ENCODE results near the gene PRRC2C.
"Not testable (repeated sequence)": the region's sequence is repeated elsewhere in the genome, so short reads cannot be mapped to it uniquely, and the experiment has no call there.

The PRRC2C gene

DNA sequence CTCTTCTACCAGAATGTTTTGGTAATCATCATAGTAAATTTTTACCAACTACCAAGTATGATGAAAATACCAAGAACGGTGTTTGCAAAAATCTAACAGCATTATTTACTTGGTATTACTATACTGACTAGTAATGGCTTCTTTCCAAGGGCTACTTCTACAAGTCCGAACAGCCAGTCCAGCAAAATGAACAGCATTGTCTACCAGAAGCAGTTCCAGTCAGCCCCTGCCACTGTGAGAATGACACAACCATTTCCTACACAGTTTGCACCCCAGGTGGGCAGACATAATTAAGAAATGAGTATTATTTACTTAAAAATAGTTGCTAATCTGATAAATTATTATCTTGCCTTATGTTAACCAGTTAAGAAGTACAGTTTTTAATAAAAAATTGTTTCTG is 102.9 kb downstream of the PRRC2C start:
- no peak for DNase-seq

DNA sequence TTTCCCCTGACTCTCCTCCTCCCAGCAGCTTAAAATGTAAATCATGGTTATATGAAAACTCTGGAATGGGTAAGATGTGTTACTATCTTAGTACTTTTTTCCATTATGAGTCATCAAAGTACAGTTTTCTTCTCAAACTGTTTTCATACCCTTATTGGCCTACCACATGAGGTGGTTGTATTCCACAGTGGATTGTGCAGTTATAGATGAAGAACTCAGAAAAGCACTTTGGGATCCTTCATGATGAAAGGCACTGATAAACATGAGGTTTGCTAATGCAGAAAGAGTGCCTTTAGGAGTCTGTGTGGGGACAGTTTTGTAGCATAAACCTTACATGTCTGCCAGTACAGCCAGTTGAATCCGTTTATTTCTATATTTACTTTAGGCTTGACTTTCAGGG is 104.7 kb downstream of the PRRC2C start:
- no peak for DNase-seq

DNA sequence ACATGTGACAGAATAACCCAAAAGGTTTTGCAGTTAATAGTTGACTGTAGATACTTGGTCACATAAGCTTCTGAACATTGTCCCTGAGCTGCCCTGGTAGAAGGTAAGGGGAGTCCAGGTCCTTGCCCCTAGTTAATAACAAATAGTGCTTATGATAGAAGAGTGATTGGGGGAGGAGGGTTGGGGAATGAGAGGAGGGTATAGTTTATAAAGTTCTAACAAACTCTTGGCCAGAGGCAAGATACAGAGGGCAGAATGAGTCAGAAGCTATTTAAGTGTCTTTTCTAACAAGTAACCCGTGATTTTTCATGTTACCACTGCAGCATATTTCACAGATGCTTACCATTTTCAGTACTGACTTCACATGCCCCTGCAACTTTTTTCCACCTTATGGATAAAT is 110.0 kb downstream of the PRRC2C start:
- no peak for DNase-seq

DNA sequence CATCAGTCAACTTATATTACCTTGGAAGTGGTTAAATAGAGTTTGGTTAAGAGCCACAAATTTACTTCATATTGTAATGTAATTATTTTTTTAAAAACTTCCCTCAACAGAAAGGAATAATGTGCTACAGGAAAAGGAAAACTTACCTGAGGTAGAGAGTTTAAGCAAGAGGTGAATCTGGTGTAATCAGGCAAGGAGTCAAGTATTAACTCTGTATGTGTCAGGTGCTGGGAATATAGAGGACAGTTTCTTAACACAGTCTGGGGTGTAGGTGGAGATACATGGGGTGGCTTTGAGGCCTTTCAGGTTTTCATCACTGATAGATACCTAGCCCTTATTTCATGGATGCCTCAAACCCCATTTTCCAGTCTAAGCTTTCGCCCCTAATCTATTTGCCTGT is 110.8 kb downstream of the PRRC2C start:
- DNase-seq: no peak

DNA sequence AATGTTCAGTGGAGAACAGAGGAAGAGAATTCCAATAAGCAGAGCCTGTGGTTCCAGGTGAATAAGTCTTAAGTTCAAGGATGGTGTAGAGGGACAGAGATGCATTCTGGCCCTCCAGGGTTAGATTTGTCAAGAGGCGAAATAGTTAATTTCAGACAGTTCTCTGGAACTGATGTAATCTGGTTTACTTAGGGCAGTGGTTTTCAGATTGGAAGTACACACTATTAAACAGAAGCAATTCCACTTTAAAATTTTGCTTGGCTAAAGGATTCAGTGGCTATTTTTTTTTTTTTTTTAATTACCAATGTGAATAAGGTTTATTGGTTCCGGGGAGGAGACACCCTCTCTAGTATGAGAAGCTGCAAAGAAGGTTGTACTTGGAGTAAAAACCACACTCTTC is 111.4 kb downstream of the PRRC2C start:
- no peak for DNase-seq

DNA sequence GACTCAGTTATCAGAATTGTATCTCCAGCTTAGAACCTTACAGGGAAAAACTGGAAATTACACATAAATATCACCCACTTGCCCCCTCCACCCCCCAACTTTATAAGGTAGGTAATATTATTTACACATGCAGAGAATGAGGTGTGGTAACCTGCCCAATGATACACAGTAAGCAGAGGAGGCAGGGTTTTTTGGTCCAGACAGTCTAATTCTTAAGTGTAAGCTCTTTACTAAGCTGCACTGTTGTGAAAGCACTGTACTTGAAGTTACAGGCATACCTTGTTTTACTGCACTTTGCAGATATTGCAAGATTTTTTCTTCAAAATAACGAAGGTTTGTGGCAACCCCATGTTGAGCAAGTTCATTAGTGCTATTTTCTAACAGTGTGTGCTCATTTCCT is 111.9 kb downstream of the PRRC2C start:
- no peak for DNase-seq

DNA sequence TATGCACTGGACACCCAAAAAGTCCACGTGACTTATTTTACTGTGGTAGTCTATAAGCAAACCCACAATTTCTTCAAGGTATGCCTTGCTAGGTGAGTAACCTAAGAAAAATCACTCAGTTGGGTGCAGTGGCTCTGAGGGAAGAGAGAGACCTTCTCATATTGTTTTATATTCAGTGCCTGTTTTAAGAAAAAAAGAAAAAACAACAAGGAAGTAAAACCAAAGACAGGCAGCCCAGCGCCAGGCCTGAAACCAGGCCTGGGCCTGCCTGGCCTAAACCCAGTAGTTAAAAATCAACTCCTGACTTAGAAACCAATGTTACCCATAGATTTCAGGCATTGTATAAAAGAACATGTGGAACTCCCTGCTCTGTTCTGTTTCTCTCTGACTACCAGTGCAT is 115.0 kb downstream of the PRRC2C start:
- not testable (repeated sequence) for DNase-seq

DNA sequence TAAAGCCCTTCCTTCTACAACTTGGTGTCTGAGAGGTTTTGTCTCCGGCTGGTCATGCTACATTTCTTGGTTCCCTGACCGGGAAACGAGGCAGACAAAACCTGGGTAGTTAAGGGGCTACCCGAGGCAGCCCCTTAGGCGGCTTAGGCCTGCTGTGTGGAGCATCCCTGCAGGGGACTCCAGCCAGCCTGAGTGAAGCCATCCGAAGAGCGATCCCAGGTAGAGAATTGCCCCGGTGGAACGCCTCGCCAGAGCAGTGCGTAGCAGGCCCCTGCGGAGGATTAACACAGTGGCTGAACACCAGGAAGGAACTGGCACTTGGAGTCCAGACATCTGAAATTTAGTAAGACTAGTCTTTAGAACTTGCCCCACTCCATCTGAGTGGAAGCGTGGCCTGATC is 115.5 kb downstream of the PRRC2C start:
- DNase-seq: no peak

DNA sequence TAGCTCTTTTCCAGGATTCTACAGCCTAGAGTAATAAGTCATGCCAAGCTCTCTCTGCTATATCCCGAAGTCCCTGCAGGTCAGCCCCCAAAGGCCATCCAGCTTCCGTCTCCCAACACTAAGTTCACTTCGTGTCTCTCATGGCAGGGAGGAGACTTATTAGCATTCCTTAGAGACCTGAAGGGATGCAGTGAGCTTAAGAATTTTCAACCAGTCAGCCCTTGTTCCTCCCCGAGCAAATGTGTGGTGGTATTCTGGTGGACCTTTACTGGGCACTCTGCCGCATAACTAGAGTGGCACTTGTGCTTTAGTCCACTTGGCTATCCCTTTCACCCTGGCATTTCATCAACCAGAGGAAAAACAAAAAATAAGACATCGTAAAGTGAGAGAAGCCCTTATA is 117.7 kb downstream of the PRRC2C start:
- not testable (repeated sequence) for DNase-seq

DNA sequence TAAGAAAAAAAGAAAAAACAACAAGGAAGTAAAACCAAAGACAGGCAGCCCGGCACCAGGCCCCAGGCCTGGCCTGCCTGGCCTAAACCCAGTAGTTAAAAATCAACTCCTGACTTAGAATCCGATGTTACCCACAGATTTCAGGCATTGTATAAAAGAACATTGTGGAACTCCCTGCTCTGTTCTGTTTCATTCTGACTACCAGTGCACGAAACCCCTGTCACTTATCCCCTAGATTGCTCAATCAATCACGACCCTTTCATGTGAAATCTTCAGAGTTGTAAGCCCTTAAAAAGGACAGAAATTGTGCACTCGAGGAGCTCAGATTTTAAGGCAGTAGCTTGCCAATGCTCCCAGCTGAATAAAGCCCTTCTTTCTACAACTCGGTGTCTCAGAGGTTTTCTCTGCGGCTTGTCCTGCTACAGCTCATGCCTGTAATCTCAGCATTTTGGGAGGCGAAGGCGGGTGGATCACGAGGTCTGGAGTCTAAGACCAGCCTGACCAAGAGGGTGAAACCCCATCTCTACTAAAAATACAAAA is 121.1 kb downstream of the PRRC2C start:
- DNase-seq: no peak

DNA sequence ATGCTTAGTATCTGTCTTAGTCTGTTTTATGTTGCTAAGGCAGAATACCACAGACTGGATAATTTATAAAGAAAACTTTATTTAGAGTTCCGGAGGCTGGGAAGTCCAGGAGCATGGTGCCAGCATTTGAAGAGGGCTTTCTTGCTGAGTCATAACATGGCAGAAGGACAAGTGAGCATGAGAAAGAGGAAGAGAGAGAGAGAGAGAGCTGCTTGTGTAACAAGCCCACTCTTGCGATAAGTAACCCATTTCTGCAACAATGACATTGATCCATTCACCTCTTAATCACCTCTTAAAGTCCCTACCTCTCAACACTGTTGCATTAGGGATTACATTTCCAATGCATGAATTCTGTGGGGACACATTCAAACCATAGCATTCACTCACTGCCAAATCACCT is 125.1 kb downstream of the PRRC2C start:
- no peak for DNase-seq

DNA sequence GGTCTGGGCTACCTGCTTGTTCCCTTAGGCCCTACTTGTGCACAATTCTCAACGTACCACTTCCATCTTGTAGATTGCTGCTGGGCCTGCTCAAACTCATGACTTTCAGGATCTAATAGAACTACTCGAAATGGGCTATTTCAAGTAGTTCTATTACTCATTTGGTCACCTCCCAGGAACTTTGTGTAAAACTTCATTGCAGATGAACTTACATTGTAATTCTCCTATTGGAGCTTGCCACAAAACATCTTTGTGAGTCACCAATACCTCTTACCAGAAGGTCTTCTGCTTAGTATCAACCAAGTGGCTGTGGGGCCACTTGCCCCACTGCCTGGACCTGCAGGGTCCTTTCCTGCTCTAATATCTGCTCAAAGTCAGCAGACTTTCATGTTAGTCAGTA is 126.0 kb downstream of the PRRC2C start:
- no peak for DNase-seq

DNA sequence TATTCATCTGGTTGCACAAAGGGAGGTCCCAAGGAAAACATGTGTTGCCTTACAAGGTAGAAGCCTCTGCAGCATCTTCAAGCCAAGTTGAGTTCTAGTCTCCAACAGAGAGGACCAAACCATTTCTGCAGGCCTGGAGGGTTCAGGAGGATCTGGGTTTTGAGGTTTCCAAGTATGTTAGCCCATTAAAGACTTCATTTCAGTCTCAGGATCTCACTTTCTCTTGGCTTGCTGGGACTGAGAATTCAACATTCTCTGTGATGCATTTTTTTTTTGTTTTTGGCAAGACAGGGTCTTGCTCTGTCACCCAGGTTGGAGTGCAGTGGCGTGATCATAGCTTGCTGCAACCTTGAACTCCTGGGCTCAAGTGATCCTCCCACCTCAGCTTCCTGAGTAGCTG is 128.0 kb downstream of the PRRC2C start:
- DNase-seq: no peak

DNA sequence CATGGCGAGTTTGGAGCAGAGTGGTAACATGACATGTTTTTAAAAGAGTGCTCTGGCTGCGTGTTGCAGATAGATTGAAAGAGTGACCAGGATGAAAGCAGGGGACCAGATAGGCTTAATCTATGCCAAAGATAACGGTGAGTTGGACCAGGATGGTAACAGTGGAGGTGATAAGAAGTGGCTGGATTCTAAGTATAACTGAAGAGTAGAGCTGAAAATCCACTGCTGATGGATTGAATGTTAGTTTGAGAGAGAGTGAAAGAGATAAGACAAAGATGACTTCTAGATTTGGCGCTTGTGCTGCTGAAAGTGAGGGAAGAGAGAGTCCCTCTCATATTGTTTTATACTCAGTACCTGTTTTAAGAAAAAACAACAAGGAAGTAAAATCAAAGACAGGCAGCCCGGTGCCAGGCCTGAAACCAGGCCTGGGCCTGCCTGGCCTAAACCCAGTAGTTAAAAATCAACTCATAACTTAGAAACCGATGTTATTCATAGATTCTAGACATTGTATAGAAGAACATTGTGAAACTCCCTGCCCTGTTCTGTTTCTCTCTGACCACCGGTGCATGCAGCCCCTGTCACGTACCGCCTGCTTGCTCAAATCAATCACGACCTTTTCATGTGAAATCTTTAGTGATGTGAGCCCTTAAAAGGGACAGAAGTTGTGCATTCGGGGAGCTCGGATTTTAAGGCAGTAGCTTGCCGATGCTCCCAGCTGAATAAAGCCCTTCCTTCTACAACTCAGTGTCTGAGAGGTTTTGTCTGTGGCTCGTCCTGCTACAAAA is 130.0 kb downstream of the PRRC2C start:
- not testable (repeated sequence) for DNase-seq

DNA sequence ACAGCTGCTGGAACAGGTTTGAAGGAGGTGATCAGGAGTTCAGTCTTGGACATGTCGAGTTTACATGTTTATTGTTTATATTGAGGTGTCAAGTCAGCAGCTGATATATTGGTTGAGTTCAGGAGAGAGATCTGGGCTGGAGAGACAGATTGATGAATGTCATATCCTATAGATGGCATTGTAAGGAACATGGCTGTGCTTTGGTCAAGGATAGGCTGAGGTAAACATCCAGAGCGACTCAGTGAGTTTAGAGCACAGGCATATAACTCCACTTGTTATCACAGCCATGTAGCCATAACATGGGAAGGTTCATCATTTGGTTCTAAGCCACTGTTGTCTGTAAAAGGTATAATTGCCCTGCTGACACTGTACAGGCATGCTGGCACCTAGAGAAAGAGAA is 131.3 kb downstream of the PRRC2C start:
- no peak for DNase-seq

DNA sequence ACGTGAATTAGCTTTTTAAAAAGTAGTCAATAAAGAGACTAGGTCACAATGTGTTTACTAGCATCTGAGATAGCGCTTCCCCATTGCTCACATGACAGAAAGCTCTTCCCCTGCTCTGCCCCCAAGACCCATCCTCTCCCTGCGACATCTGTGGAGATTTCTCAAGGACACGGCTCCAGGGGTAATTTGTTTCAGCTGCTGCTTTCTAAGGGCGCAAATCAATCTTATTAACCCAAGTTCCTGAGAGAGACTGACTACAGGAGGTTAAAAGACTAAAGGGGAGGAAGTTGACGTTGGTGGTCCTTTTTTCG is 136.8 kb downstream of the PRRC2C start, which contains the start of gene MYOCOS:
Gene MYOCOS (plus strand): TSS at position 92 of the 311 bp plus-strand sequence. CDS start 1,641 bp downstream, outside the sequence.
- no peak for DNase-seq

DNA sequence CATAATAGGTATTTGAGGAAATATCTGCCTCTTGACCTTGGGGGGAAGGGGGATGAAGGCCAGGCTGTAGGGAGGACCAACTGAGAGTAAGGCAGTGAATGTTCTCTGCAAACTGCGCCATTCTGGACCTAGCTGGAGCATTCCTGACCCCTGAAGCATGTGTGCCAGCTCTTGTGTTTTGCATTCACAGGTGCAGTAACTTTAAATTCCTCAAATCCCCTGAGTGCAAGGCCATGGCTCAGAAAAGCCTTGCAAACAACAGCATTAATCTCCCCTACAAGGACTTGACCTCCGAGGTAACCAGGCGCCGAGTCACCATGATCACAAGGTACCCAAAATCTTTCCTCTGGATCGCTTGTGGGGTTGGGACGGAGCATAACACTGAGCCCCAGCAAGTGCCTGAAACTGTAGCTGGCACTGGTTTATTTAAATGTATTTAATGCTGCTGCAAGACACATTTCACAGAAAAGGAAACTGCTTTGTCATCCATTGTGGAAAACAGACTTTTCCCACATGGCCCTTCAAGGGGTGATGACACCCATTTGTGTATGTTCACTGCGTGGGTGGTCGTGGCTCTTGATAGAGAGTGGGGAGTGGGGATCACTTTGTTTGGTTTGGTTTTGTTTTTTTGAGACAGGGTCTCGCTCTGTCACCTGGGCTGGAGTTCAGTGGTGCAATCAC is 138.5 kb downstream of the PRRC2C start:
- DNase-seq: no peak

DNA sequence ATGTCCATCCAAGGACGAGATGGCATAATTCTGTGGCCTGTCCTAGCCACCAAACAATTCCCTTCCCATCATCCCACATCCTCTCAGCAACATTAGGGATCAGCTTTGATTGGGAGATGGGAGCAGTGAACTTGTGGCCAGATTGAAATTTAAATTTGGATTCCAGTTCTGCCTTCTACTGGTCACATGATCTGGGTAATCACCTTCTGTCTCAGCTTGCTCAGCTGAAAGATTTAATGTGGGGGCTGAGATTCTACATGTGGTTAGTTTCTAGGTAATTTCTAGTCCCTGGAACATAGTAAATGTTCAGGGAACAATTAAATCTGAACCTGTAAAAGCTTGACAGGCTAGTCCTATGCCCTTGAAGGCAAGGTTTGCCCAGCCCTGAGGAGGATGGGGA is 139.9 kb downstream of the PRRC2C start:
- DNase-seq: no peak

DNA sequence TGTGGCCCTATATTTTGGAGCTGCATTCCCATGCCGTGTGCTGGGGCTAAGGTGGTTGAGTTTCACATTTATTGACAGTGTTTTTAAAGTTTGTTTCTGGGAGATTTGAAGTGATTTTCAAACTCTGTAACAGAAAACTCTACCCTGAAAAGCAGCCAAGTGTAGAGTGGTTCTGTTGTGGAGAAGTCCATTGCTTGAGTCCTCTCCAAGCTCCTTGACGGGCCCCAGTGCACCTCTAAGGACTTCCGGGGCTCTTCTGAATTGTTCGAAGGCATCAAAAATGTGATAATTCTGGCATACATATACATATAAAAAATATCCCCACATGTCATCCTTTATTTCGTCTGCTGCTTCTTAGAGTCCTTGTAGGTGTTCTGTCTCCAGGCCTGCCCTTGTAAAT is 141.7 kb downstream of the PRRC2C start:
- DNase-seq: no peak

DNA sequence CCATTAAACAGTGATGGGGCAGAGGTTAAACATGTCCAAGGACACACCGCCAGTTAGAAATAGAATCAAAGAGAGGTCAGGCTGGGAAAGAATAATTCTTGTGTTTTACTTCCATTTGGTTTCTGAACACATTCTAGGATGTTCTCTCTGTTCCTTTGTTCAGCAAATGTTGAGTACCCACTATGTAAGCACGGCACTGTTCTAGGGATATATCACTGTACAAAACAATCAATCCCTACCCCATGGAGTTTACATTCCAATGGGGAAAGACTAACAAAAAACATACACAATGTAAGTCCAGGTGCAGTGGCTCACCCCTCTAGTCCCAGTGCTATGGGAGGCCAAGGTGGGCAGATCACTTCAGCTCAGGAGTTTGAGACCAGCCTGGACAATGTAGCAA is 142.9 kb downstream of the PRRC2C start:
- no peak for DNase-seq

DNA sequence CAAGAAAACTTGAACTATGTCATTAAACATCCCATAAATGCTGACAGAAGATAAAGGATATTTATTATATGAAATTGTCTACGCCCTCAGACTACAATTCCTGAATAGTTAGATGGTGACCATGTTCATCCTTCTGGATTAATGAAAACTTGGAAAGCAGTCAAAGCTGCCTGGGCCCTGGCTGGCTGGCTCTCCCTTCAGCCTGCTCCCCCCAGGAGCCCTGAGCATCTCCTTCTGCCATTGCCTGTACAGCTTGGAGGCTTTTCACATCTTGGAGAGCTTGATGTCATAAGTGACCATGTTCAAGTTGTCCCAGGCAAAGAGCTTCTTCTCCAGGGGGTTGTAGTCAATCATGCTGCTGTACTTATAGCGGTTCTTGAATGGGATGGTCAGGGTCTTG is 150.3 kb downstream of the PRRC2C start:
- DNase-seq: no peak

DNA sequence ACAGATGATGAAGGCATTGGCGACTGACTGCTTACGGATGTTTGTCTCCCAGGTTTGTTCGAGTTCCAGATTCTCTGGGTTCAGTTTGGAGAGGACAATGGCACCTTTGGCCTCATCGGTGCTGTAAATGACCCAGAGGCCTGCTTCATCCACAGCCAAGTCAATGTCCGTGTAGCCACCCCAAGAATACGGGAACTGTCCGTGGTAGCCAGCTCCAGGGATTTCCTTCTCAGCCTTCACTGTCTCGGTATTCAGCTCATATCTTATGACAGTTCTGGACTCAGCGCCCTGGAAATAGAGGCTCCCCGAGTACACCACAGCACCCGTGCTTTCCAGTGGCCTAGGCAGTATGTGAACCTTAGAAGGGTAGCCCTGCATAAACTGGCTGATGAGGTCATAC is 150.8 kb downstream of the PRRC2C start:
- no peak for DNase-seq

DNA sequence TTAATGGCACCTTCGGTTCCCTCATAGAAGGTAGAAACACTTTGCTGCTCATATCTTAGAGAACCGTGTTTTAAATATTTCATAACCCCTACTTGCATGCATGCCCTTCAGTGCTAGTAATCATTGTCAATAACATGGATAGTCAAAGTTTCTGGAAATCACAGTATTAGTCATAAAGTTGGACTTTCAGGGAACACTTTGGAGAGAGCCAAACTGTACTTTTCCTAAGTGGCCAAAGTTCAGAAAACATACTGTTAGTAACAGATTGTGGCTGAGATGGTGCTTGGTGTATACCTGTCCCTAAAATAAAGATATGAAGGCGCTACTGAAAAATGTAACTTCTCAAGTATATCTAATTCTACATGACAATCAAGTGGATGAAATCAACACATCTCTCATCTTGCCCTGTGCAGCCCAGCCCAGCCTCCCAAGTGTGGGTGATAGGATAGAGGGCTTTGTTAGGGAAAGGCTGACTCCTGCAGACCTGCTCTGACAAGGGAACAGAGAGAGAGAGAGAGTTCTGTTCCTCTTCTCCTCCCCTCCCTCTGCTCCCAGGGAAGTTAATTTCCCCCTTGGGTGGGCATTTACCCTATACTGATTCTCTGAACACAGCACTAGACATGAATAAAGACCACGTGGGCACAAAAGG is 152.7 kb downstream of the PRRC2C start:
- DNase-seq: no peak

DNA sequence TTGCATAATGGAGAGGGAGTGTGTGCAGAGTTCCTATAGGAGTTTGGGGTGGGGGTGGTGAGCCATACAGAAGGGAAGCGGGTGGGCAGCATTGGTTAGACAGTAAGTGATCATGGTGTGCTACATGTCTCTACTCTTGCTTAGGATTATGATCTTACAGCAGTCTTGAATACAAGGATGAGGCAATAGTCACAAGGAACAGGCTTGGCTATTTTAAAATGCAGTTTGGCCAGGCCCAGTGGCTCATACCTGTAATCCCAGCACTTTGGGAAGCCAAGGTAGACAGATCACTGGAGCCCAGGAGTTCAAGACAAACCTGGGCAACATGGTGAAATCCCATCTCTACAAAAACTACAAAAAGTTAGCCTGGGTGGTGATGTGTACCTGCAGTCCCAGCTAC is 154.9 kb downstream of the PRRC2C start:
- DNase-seq: no peak
